ENCODE results near the gene STRA8. TPM values are rescaled to one million over a fixed set of nuclear protein-coding genes. Genes with fewer than 3 reads are reported as not detected.

STRA8 gene, protein sequence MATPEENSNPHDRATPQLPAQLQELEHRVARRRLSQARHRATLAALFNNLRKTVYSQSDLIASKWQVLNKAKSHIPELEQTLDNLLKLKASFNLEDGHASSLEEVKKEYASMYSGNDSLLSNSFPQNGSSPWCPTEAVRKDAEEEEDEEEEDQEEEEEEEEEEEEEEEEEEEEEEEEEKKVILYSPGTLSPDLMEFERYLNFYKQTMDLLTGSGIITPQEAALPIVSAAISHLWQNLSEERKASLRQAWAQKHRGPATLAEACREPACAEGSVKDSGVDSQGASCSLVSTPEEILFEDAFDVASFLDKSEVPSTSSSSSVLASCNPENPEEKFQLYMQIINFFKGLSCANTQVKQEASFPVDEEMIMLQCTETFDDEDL
- total RNA-seq: not detected in 2 replicates

DNA sequence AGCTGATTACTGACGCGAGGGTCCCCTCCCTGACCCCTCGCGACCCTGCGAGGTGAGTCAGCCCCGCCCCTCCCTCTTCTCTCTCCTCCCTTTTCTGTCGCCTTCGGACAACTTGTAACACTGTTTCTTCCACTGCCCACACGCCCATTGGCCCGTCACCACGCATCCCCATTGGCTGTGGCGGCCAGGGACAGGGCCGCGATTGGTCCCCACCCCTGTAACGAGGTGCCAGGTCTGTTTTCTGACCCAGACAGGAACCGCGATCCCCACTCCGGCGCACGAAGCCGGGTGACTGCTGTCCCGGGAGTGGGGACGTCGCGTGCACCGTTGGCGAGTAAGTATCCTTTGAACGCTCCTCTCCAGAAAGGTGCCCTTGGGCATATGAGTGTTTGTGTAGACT is at the start of gene STRA8:
STRA8 (plus strand) TSS at position 269 of the 400 bp plus-strand sequence. CDS start 6,687 bp downstream, outside the sequence.

DNA sequence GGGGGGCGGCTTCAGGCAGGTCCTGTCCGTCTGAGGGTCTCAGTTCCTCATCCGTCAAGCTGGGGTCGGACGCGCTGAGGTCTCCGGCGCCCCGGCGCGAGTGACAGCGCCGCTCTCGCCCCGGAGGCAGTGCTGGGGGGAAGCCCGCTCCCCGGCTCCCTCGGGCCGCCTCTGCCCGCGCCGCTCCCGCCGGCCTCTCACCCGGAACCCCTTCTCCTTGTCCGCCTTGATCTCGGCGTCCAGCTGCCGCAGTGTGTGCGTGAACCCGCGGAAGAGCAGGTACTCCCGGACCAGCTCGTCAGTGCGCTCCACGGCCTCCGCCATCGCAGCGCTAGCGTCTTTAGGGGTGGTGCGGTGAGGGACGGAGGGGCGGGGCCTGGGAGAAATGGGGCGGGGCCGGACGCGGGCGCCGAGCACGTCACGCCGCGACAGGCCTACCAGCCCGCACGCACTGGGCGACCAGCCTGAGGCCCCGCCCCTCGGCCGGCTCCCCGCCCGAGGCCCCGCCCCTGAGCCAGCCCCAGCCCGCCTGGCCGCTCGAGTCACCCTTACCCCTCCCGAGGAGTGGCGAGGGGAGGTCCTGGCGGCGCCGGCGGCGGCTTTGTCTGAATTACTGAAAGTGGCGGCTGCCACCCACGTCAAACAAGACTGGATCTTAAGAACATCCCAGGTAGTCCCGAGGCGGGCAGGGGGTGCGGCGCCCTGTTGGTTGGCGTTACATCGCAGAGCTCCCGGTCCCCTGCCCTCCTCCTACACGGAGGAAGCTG is 22.3 kb upstream of the STRA8 start, which contains the start of gene WDR91:
WDR91 (minus strand) TSS at position 348 of the 767 bp plus-strand sequence; CDS start at position 324, 24 bp downstream.

Other genes with a start within 250 kb of the STRA8 start
- 0.56 and 3.0 TPM in 2 replicates for gene AGBL3, start 247.3 kb upstream of the STRA8 start, total RNA-seq
- not detected in 2 replicates for gene TMEM140, start 85.8 kb upstream of the STRA8 start, total RNA-seq
- 38.6 and 39.8 TPM in 2 replicates for gene CYREN, start 63.1 kb upstream of the STRA8 start, total RNA-seq
- gene WDR91, start 22.3 kb upstream of the STRA8 start, total RNA-seq: 10.8 and 16.7 TPM in 2 replicates